HCT116 (cell line): ENCODE data around the gene POU5F1. TPM values are rescaled to one million over a fixed set of nuclear protein-coding genes. Genes with fewer than 3 reads are reported as not detected.

Experiments used
- ATAC-seq: fragments of 200-7000 bp; cut with Tn5 transposase; 2 replicates; pipeline ENCODE4 v1.9.1; 2020; ENCODE audit warnings: mild to moderate bottlenecking, moderate library complexity
- BruUV-seq: library from RNA; stranded (reverse); fragments of 400-500 nt; replicated peaks from 2 replicates; lab custom pipeline; 2021; lab: Mats Ljungman, UMichigan
- CTCF ChIA-PET: fragments of 300-600 bp; sonication (Branson Sonifier 250); formaldehyde crosslinking; loops from one replicate; lab custom pipeline; 2021; ENCODE audit warnings: antibody characterized with exemption; lab: Charles Lee
- POLR2A ChIA-PET: fragments of 300-600, 350-600 bp; sonication (Branson Sonifier 250); formaldehyde crosslinking; loops from one replicate; lab custom pipeline; 2021; ENCODE audit warnings: antibody characterized with exemption; lab: Charles Lee
- RAD21 ChIA-PET, 2 experiments: fragments of 300-600 bp; sonication (Branson Sonifier 250); formaldehyde crosslinking; loops; one replicate each; lab custom pipeline; 2023; ENCODE audit warnings: low total read pairs in 2 of 2; ENCODE audit not compliant: uncharacterized antibody in 2 of 2, unreplicated experiment in 2 of 2, low non-redundant PET in 1 of 2; lab: Charles Lee
- DNase-seq: peaks from one replicate; pipeline ENCODE4 v3.0.0-alpha.2; 2010; ENCODE audit warnings: low read depth, low spot score
- H2AFZ ChIP-seq: fragments of 200-600 bp; shearing (Covaris generic), sonication (generic); 2 replicates; pipeline ENCODE4 v1.6.1; 2017; ENCODE audit warnings: low read depth, mixed run types, mixed read lengths, antibody characterized with exemption, low read length; ENCODE audit not compliant: poor library complexity, severe bottlenecking
- H3K27ac ChIP-seq: 2 replicates; pipeline ENCODE4 v1.5.1; 2012; ENCODE audit warnings: low read depth, low read length
- H3K27me3 ChIP-seq: fragments of 200-600 bp; sonication (generic); 2 replicates; pipeline ENCODE4 v1.6.1; 2016; ENCODE audit warnings: mixed run types, low read length, mixed read lengths; ENCODE audit not compliant: insufficient read depth
- H3K36me3 ChIP-seq, 2 experiments: fragments of 200-500 bp in 1 of 2; fragments of 200-600 bp in 1 of 2; sonication (Bioruptor generic) in 1 of 2; sonication (generic) in 1 of 2; 2 replicates each; pipeline versions ENCODE4 v1.5.1 to v1.6.1; 2014 to 2016; ENCODE audit warnings: low read length in 2 of 2, inconsistent platforms in 1 of 2, mixed read lengths in 1 of 2, mixed run types in 1 of 2; ENCODE audit not compliant: insufficient read depth in 2 of 2, control insufficient read depth in 1 of 2
- H3K4me1 ChIP-seq, 2 experiments: fragments of 200-600 bp in 1 of 2; sonication (generic) in 1 of 2; 2 replicates each; pipeline versions ENCODE4 v1.5.1 to v1.6.1; 2012 to 2017; ENCODE audit warnings: low read length in 2 of 2, inconsistent platforms in 1 of 2, mild to moderate bottlenecking in 1 of 2, mixed read lengths in 1 of 2, mixed run types in 1 of 2, moderate library complexity in 1 of 2; ENCODE audit not compliant: insufficient read depth in 2 of 2, control insufficient read depth in 1 of 2
- H3K4me2 ChIP-seq: fragments of 200-600 bp; sonication (generic); 2 replicates; pipeline ENCODE4 v1.6.1; 2017; ENCODE audit warnings: mixed run types, low read length, mixed read lengths
- H3K4me3 ChIP-seq, 2 experiments: fragments of 200-600 bp in 1 of 2; sonication (generic) in 1 of 2; replicated peaks in 1 of 2; 2 replicates each; pipeline ENCODE4 v1.5.1; 2011 to 2016; ENCODE audit warnings: low read length in 2 of 2, control low read depth in 1 of 2, low read depth in 1 of 2, mild to moderate bottlenecking in 1 of 2, mixed read lengths in 1 of 2, mixed run types in 1 of 2
- H3K79me2 ChIP-seq: fragments of 200-600 bp; sonication (generic); 2 replicates; pipeline ENCODE4 v1.6.1; 2017; ENCODE audit warnings: mild to moderate bottlenecking, mixed run types, low read length, moderate library complexity, mixed read lengths; ENCODE audit not compliant: insufficient read depth
- H3K9ac ChIP-seq: fragments of 200-600 bp; sonication (generic); 2 replicates; pipeline ENCODE4 v1.6.1; 2016; ENCODE audit warnings: low read length, mixed read lengths
- H3K9me2 ChIP-seq: fragments of 200-600 bp; sonication (generic), shearing (Covaris generic); 2 replicates; pipeline ENCODE4 v1.6.1; 2017; ENCODE audit warnings: mixed run types, mild to moderate bottlenecking, moderate library complexity; ENCODE audit not compliant: insufficient read depth
- H3K9me3 ChIP-seq, 2 experiments: fragments of 200-500 bp in 1 of 2; fragments of 200-600 bp in 1 of 2; sonication (Bioruptor generic) in 1 of 2; sonication (generic) in 1 of 2; 2 replicates each; pipeline ENCODE4 v1.6.1; 2014 to 2017; ENCODE audit warnings: low read length in 2 of 2, mixed read lengths in 2 of 2, inconsistent platforms in 1 of 2, low read depth in 1 of 2, mild to moderate bottlenecking in 1 of 2, mixed run types in 1 of 2, moderate library complexity in 1 of 2; ENCODE audit not compliant: control insufficient read depth in 1 of 2, insufficient read depth in 1 of 2
- H4K20me1 ChIP-seq: fragments of 200-600 bp; sonication (generic), shearing (Covaris generic); 2 replicates; pipeline ENCODE4 v1.6.1; 2017; ENCODE audit warnings: mixed run types, mild to moderate bottlenecking, moderate library complexity; ENCODE audit not compliant: insufficient read depth
- CTCF ChIP-seq, 3 experiments: fragments of 200-600 bp in 1 of 3; sonication (generic) in 1 of 3; IDR thresholded peaks in 2 of 3; conservative IDR thresholded peaks in 1 of 3; 2 replicates each; pipeline ENCODE4 v1.5.1; 2012 to 2017; ENCODE audit warnings: low read depth in 2 of 3, low read length in 2 of 3, antibody characterized with exemption in 1 of 3, borderline replicate concordance in 1 of 3, control low read depth in 1 of 3, mild to moderate bottlenecking in 1 of 3, mixed read lengths in 1 of 3, mixed run types in 1 of 3, moderate library complexity in 1 of 3; ENCODE audit not compliant: insufficient read depth in 1 of 3
- POLR2AphosphoS5 ChIP-seq: IDR thresholded peaks from 2 replicates; pipeline ENCODE4 v1.6.1; 2011; ENCODE audit warnings: mild to moderate bottlenecking, low read depth, low read length, moderate library complexity
- RAD21 ChIP-seq: IDR thresholded peaks from 2 replicates; pipeline ENCODE4 v1.6.1; 2012; ENCODE audit warnings: low read depth, mild to moderate bottlenecking
- YY1 ChIP-seq: IDR thresholded peaks from 2 replicates; pipeline ENCODE4 v1.6.1; 2011; ENCODE audit warnings: low read length, low read depth, moderate library complexity, mild to moderate bottlenecking; ENCODE audit not compliant: insufficient replicate concordance; ENCODE audit errors: extremely low read depth
- intact Hi-C: fragments of 100-400 bp; cut with micrococcal nuclease; formaldehyde crosslinking; loops from 2 replicates; pipeline ENCODE4 v1.10.0; 2022
- total RNA-seq: library from RNA; stranded (reverse); gene quantifications from one replicate; pipeline ENCODE4 v1.2.1, GENCODE V29; 2021; ENCODE audit not compliant: unreplicated experiment

POU5F1 gene
- total RNA-seq, 1 experiment from 2014 or later: 1.9 TPM

GRCh38 chr6:31114970-31115849 lies 55.3 kb downstream of the POU5F1 start:
- Histone ChIP-seq H3K9me3 (no peaks in the 10 kb centered on the region), H3K9ac (peak overlapping the region; percentile 73), H3K79me2 (peaks cover 8% of the 10 kb centered on the region; the same call in 1 of the 2 replicates), H4K20me1 (no peaks in the 10 kb centered on the region), H3K27ac (peak overlapping the region; percentile 83), H3K9me2 (no peaks in the 10 kb centered on the region), H3K36me3 (no peaks in the 10 kb centered on the region), H3K27me3 (no peaks in the 10 kb centered on the region), H3K4me2 (peak overlapping the region; percentile 92), H2AFZ (no peak overlapping the region), H3K4me3 (peak overlapping the region; percentile 51 to 64), H3K4me1 (peaks cover 29 to 49% of the 10 kb centered on the region in 2 experiments)
- ATAC-seq (peak; percentile 74), DNase-seq (peak; percentile 58)
- intact Hi-C loops: loop anchor here (1.0 kb wide), 1 partner anchor 13 kb away; no protein-coding TSS in a partner anchor
- ChIA-PET POLR2A (interaction anchor here (0.6 to 2.8 kb wide), 14 partner anchors 9 to 518 kb away, joined by 3 to 11 read pairs (median 5); partner anchors contain the start of genes MICA and TCF19), CTCF (interaction anchor here (0.7 to 2.6 kb wide), 15 partner anchors 11 to 293 kb away, joined by 3 to 21 read pairs (median 4); partner anchors contain the start of gene PSORS1C2), RAD21 (interaction anchor here (0.6 to 1.5 kb wide), 5 partner anchors 9 to 207 kb away, joined by 3 to 5 read pairs (median 4); partner anchors contain the start of gene GTF2H4 (in 1 of the 2))
- BruUV-seq: TSS peak; percentile 75
- TF ChIP-seq CTCF (IDR thresholded peaks at IDR 0.05 in 2 of 3, conservative IDR thresholded peaks at IDR 0.05 in 1 of 3; ENCODE audit: borderline replicate concordance in 1 of 3, insufficient read depth in 1 of 3, low read depth in 2 of 3, low read length in 2 of 3): peak; percentile 52 to 55 (median 53); a peak in 5 of 6 replicates
- TF ChIP-seq RAD21: peak; percentile 60
- TF ChIP-seq YY1: no peak
- TF ChIP-seq POLR2AphosphoS5: peak; percentile 45; the same call in 1 of the 2 replicates
